ENCODE data around the gene RYR3.

Gene RYR3

GRCh38 chr15:33547876-33548275 is 237.1 kb downstream of the RYR3 start:
- DNase-seq (ENCODE audit: low read depth), result no peak
- no peak overlapping the region for H3K4me3 ChIP-seq (ENCODE audit: low read depth, low read length)
- TF ChIP-seq CTCF (IDR thresholded peaks at IDR 0.05; ENCODE audit: low read depth, low read length, missing control alignments), result no peak

DNA sequence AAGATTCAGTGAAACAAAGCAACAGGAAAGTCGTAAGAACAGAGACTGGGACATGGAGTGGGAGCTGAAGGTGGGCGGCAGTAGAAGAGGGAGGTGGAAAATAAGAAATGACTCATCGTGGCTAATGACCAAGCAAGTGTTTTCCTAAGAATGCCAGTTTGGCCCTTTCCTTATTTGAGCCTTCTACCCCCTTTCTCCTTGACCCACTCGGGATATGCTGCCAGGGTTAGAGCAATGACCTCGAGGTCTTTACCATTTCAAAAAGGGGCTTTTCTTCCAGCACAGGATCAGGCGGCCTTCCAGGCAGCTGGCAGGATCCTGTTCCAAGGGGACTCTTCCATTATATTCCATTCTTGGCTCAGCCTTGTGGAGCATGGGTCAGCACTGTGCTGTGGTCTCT is 241.1 kb downstream of the RYR3 start:
- no peak overlapping the region for H3K4me3 ChIP-seq (ENCODE audit: low read depth, low read length)
- TF ChIP-seq CTCF (IDR thresholded peaks at IDR 0.05; ENCODE audit: low read depth, low read length, missing control alignments), result no peak
- DNase-seq (ENCODE audit: low read depth), result no peak

- DNase-seq (ENCODE audit: low read depth), result no peak
- no peak overlapping the region for H3K4me3 ChIP-seq (ENCODE audit: low read depth, low read length)
- TF ChIP-seq CTCF (IDR thresholded peaks at IDR 0.05; ENCODE audit: low read depth, low read length, missing control alignments), result no peak
Observed at GRCh38 chr15:33553157-33553556, 242.4 kb downstream of the RYR3 start.

DNA sequence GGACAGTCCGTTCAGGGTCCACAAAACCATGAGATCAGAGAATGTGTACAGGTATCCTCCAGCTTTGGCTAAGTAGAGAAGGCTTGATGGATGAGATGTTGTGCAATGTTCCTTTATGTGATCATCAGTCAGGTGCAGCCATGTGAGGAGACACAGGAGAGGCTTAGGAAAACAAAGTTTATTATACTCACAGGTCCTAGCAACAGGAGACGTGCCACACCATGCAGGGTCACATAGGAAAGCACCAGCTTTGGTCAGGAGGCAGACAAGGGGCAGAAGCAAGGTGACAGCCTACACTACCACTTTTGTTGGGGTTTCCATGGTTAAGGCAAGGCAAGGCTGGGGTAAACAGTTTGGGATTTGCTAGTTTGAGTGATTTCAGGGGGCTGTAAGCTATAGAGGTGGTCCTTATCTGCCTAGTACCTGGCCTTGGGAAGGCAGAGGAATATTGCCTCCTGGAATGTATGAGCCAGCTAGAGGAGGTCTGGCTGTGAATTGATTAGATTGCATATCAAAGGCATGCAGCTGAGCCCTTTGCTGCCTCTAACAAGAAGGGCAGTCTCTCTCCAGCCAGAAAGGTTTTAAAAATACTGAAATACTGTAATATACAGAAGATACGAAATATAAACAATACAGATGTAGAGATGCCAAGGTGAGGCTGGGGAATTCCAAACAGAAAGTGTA is 248.6 kb downstream of the RYR3 start:
- H3K4me3 ChIP-seq (ENCODE audit: low read depth, low read length), result no peak overlapping the region
- no peak for DNase-seq (ENCODE audit: low read depth)
- TF ChIP-seq CTCF (IDR thresholded peaks at IDR 0.05; ENCODE audit: low read depth, low read length, missing control alignments), result no peak

- no peak for TF ChIP-seq CTCF (IDR thresholded peaks at IDR 0.05; ENCODE audit: low read depth, low read length, missing control alignments)
- no peak overlapping the region for H3K4me3 ChIP-seq (ENCODE audit: low read depth, low read length)
- no peak for DNase-seq (ENCODE audit: low read depth)
Observed at GRCh38 chr15:33561407-33561806, 250.6 kb downstream of the RYR3 start.

GRCh38 chr15:33561967-33562366 is 251.2 kb downstream of the RYR3 start:
- no peak for DNase-seq (ENCODE audit: low read depth)
- no peak for TF ChIP-seq CTCF (IDR thresholded peaks at IDR 0.05; ENCODE audit: low read depth, low read length, missing control alignments)
- H3K4me3 ChIP-seq (ENCODE audit: low read depth, low read length), result no peak overlapping the region

DNA sequence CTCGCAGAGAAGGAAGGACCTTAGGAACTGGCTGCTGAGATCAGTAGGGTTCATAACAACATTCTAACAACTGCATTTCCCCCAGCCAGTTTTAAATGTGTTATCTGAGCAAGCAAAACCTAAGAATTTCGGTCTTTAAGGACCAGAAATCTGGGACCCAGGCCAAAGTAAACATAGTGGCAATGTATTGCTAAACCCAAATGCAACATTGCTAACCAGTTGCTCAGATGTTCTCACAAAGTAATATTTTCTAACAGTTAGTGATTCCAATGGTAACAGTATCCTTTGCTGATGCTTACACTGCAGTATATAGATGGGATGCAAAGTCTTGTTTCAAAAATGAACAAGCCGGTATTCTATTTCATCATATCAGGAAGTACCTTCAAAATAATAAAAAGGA is 254.3 kb downstream of the RYR3 start:
- no peak for DNase-seq (ENCODE audit: low read depth)
- no peak for TF ChIP-seq CTCF (IDR thresholded peaks at IDR 0.05; ENCODE audit: low read depth, low read length, missing control alignments)
- H3K4me3 ChIP-seq (ENCODE audit: low read depth, low read length), result no peak overlapping the region
